GM18520 (cell line): ENCODE measurements around the gene WEE1.
"Not testable (repeated sequence)": the region's sequence is repeated elsewhere in the genome, so short reads cannot be mapped to it uniquely, and the experiment has no call there.

Experiments
- ATAC-seq: cut with Tn5 transposase; IDR thresholded peaks from one replicate; pipeline ENCODE4 v1.9.1; 2021; ENCODE audit not compliant: unreplicated experiment

The WEE1 gene

GRCh38 chr11:9573052-9573774 lies at the start of gene WEE1:
Gene WEE1, plus strand, starts transcription at chr11:9573670. Its CDS starts 264 bp downstream, at chr11:9573934.
- ATAC-seq, result peak; percentile 71

GRCh38 chr11:9524001-9524400 lies 49.5 kb upstream of the WEE1 start:
- ATAC-seq, result no peak

- no peak for ATAC-seq
Observed at GRCh38 chr11:9525116-9525515, 48.4 kb upstream of the WEE1 start.

GRCh38 chr11:9527481-9528135 lies 45.9 kb upstream of the WEE1 start:
- ATAC-seq, result no peak

GRCh38 chr11:9528136-9528501 lies 45.4 kb upstream of the WEE1 start:
- ATAC-seq, result no peak

GRCh38 chr11:9528573-9529333 lies 44.7 kb upstream of the WEE1 start:
- no peak for ATAC-seq

- no peak for ATAC-seq
Observed at GRCh38 chr11:9529334-9529650, 44.2 kb upstream of the WEE1 start.

GRCh38 chr11:9530020-9530621 lies 43.3 kb upstream of the WEE1 start:
- no peak for ATAC-seq

- no peak for ATAC-seq
Observed at GRCh38 chr11:9530901-9531625, 42.4 kb upstream of the WEE1 start.

- no peak for ATAC-seq
Observed at GRCh38 chr11:9533058-9533457, 40.4 kb upstream of the WEE1 start.

- no peak for ATAC-seq
Observed at GRCh38 chr11:9533736-9534473, 39.6 kb upstream of the WEE1 start.

GRCh38 chr11:9535189-9535781 lies 38.2 kb upstream of the WEE1 start:
- no peak for ATAC-seq

- no peak for ATAC-seq
Observed at GRCh38 chr11:9538548-9538947, 34.9 kb upstream of the WEE1 start.

GRCh38 chr11:9549216-9549615 lies 24.3 kb upstream of the WEE1 start:
- ATAC-seq, result not testable (repeated sequence)

- ATAC-seq, result no peak
Observed at GRCh38 chr11:9550191-9550628, 23.3 kb upstream of the WEE1 start.

GRCh38 chr11:9561279-9561982 lies 12.0 kb upstream of the WEE1 start:
- ATAC-seq, result no peak

- peak; percentile 31 for ATAC-seq
Observed at GRCh38 chr11:9562716-9563115, 10.8 kb upstream of the WEE1 start.

GRCh38 chr11:9563196-9563730 lies 10.2 kb upstream of the WEE1 start:
- no peak for ATAC-seq
